GM19438 (cell line): ENCODE data around the gene IL7R.
"Not testable (repeated sequence)": the region's sequence is repeated elsewhere in the genome, so short reads cannot be mapped to it uniquely, and the experiment has no call there.

ENCODE experiments used
- ATAC-seq: cut with Tn5 transposase; IDR thresholded peaks from one replicate; pipeline ENCODE4 v1.9.1; 2021; ENCODE audit warnings: low read depth; ENCODE audit not compliant: unreplicated experiment

IL7R gene

DNA sequence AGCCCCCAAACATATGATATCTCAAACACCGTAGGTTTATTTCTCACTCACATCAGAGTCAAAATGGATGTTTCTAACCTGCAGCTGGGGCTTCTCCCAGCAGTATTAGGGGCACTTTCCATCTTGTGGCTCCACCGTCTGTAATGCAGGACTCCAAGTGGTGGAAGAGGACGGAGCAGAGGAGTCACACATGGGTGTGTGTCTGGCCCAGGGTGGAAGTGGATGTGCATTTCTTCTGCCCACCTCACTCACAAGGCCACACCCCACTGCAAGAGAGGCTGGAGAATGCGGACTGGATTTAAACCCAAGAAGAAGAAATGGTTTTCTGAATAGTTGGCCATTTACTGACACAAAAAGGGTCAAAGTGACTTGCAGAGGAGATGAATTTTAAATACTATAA is 13.9 kb downstream of the IL7R start:
- ATAC-seq = no peak

DNA sequence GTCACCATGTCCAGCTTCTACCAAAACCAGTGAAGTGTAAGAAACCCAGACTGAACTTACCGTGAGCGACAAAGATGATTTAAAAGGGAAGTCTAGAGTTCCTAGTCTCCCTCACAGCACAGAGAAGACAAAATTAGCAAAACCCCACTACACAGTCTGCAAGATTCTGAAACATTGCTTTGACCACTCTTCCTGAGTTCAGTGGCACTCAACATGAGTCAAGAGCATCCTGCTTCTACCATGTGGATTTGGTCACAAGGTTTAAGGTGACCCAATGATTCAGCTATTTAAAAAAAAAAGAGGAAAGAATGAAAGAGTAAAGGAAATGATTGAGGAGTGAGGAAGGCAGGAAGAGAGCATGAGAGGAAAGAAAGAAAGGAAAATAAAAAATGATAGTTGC is 19.8 kb downstream of the IL7R start:
- ATAC-seq = no peak

DNA sequence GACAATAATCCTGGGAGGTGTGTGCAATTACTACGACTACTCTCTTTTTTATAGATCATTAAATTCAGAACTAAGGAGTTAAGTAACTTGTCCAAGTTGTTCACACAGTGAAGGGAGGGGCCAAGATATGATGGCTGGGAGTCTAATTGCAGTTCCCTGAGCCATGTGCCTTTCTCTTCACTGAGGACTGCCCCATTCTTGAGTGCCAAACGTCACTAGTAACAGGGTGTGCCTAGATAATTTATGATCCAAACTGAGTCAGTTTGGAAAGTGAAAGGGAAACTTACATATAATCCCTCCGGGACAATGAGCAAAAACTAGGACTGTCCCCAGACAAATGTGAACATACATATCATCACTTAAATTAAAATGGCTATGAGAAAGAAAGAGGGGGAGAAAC is 20.2 kb downstream of the IL7R start:
- ATAC-seq = no peak

DNA sequence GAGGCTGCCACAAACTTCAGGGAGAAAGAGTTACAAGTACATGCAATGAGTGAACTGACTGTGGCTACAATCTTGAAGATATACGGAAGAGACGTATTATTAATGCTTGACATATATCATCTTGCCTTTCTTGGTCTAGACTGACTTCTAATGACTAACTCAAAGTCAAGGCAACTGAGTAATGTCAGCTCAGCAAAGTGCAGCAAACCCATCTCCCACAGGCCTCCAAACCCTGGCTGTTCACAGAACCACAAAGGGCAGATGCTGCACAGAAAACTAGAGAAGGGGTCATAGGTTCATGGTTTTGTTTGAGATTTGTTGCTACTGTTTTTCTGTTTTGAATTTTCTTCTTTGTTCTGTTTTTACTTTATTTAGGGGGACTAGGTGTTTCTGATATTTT is 21.0 kb downstream of the IL7R start:
- no peak for ATAC-seq

DNA sequence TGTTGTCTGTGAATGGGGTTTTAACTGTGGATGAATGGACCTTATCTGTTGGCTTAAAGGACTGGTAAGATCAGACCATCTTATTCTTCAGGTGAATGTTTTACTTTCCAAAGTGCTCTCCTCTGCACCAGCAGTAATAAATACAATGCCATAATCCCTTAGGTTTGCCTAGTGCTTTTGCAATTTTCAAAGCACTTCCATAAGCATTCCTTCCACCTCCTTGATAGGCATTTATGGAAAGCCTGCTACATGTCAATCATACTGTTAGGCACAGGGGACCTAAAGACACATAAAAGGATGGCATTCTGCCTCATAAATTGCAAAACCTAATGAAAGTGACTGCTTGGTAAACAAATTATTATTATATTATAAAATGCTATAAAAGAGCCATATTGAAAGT is 21.4 kb downstream of the IL7R start:
- ATAC-seq = no peak

DNA sequence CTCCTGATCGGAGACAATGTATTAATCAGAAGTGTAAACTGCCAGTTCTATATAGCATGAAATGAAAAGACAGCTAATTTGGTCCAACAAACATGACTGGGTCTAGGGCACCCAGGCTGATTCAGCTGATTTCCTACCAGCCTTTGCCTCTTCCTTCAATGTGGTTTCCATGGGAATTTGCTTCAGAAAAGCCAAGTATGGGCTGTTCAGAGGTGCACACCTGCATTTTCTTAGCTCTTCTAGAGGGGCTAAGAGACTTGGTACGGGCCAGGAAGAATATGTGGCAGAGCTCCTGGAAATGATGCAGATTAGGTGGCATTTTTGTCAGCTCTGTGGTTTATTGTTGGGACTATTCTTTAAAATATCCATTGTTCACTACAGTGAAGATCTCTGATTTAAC is 22.4 kb downstream of the IL7R start:
- no peak for ATAC-seq

DNA sequence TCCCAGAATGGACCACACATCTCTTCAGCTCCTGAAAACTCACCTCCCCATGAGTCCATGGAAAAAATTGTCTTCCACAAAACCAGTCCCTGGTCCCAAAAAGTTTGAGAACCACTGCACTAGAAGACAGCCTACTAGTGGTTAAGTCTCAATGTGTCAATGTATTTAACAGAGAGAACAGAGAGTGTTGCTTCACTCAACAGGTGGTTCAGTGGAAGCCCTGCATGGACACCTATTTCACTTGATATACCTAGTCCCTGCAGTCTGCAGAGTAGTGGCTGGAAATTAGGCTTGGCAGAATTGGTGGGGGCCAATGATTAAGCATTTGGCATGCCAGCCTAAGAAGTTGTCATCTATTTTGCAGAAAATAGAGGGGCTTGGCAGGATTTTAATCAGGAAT is 23.0 kb downstream of the IL7R start:
- ATAC-seq = no peak

DNA sequence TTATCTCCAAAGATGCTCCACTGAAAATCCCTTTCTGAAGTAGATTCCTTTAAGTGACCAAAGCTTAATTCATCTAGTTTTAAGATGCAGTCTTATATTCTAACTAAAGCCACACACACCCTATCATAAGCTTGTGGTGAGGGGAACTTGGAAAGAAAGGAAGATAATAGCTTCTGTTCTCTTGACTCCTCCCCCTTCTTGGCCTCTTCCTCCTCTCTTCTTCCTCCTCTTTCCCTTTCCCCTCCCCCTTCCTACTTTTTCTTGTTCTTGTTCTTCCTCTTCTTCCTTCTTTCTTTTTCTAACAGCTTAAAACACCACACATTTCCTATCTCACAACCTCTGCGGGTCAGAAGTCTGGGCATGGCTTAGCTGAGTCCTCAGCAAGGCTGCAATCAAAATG is 23.5 kb downstream of the IL7R start:
- ATAC-seq = no peak

DNA sequence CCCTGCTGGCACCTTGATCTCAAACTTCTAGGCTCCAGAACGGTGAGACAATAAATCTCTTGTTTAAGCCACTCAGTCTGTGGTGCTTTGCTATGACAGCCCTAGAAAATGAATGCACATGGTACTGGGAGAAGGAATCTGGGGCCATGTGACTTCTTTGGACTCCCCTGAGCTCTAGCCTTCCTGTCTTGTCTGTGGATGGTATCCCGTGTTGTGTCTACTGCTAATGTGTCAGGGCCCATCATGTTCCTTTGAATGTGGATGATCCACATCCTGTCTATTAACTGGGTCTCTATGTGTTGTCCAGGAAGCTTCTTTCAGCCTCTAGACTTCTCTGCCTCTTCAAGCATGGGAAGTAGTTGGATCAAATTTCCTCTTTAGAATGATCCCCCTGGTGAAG is 25.1 kb downstream of the IL7R start:
- ATAC-seq = no peak

DNA sequence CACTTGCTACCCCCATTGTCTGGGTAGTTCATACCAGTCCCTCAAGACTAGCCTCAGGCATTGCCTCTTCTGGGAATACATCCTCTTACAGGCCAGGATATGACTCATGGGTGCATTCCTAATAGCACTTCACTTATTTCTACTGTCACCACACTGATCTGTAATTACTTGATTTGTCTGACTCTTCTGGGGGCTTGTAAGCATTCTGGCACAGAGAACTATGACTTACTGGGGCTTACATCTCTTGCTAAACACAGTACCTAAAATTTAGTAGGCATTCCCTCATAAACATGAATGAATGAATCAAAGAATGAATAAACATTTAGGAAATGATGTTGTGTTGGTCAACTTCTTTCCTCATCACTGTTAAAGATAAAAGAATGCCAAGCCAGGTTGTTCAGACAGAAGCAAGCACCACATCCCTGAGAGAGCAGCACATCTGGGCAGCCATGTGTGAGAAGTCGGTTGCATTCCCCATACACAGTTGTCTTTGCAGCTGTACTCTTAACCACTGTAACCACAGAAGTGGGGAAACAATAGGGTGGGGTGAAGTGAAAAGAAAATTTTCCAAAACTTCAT is 27.6 kb downstream of the IL7R start:
- peak; percentile 62 for ATAC-seq

DNA sequence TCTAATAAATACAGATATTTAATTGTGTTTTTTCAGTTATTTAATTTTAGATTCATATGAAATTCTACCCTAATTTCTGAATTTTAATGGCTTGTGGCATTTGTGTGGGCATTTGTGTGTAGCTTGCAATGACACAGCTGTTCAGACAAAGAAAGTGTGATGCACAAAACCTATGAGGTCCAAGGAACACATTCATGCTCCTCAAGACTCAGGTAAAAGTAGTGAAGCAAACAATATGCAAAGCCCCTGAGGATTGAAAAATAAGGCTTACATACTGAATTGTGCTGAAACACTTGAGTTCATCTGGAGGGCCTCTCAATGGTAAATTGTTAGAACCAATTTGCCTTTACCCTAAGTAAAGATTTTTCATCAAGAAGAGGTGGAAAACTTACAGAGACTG is 28.1 kb downstream of the IL7R start:
- ATAC-seq = peak; percentile 18

DNA sequence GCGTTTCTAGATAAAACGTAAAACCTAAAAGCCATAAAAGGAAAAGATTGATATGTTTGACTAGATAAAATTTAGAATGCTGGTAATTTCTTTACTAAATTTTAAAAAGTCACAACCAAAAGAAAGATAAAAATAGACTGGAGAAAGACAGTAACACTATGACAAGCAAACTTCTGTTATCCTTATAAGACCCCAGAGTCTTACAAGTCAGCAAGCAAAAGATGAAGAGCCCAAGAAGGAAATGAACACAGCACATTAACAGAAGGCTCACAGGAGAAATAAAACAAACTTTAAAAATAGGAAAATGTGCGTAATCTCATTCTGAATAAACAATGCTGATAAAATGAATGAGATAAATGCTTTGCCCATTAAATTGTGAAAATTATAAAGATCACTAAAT is 29.7 kb downstream of the IL7R start:
- ATAC-seq = no peak

DNA sequence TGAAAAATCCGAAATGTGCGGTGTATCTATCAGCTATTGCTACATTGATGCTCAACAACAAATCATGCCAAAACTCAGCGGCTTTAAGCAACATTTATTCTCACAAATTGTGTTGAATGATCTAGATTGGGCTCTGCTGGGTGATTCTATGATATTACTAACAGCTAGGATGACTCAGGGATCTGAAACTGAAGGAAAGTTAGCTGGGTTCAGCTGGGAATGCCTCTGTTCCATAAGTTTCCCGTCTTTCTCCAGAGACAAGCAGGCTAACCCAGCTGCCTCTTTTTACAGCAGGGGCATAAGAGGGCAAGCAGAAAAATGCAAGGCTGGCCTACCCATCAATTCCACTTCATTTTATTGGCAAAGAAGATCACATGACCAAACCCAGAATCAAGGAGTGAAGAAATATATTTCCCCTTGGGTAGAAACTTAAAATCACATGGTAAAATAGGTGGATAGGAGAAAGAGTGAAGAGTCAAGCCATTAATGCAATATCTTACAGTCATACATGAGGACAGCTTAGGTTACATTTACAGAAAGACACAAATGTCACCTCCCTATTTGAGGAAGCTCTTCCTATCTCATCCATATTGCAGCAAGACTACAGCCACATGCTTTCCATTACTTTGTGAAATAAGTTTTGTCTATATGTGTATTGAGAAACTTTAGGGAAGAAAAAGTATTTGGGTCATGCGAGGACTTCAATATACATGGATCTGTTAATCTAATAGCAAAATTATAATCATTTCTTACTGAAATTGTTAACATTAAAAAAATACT is 30.8 kb downstream of the IL7R start:
- ATAC-seq = no peak

DNA sequence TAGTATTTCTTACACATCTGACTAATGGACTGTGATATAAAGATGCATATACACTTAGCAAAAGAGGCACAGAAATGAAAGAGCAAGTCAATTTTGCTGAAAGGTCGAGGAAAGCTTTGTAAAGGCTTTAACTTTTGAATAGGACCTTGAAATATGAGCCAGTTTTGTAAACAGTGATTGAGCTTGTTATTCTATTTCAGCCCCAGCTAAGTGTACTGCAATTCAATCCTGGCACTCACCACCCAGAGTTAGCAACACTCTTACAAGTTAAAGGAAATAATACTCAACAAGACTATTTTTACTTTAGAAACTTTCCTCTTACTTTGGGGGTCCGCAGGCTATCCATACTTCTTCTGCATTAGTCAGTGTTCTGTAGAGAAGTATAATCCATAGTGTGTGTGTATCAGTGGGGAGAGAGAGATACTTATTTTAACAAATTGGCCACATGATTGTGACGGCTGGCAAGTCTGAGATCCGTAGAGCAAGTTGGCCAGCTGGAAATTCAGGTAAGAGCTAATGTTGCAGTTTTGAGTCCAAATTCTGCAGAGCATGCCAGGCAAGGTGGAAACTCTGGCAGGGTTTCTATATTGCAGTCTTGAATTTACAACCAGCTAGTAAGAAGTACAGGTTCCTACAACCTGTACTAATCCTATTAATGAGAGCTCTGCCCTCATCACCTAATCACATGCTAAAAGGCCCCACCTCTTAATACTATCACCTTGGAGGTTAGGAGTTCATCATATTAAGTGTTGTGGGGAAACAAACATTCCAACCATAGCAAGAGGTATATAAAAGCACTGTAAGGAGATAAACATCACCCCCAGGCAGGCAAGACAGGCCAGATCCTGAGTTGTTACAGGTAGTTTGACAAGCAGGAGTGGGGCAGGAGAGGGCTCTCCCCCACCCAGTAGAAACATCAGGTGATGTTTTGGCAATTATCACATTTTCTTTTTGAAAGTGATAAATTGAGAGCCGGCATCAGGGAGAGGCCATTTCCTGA is 33.6 kb downstream of the IL7R start:
- no peak for ATAC-seq

DNA sequence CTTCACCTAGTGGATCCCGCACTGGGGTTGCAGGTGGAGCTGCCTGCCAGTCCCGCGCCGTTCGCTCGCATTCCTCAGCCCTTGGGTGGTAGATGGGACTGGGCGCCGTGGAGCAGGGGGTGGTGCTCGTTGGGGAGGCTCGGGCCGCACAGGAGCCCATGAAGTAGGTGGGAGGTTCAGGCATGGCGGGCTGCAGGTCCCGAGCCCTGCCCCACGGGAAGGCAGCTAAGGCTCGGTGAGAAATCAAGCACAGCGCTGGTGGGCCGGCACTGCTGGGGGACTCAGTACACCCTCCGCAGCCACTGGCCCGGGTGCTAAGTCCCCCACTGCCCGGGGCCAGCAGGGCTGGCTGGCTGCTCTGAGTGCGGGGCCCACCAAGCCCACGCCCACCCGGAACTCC is 36.1 kb downstream of the IL7R start:
- ATAC-seq = not testable (repeated sequence)

DNA sequence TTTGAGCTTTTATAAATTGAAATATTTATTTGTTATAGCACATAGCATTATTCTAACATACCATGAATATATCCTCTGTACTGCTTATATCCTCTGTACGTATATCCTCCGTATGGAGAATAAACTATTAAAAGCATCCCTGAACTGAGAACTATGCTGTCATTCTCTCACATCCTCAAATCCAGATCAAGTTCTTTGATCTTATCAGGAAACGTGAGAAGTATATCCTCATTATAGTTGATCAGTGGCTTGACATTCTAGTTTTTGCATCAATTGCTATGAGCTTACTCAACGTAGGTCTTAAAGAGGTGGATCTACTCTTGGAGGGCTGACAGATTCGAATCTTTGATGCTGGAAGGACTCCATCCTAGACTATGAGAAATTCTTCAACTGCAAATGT is 37.4 kb downstream of the IL7R start:
- ATAC-seq = no peak

DNA sequence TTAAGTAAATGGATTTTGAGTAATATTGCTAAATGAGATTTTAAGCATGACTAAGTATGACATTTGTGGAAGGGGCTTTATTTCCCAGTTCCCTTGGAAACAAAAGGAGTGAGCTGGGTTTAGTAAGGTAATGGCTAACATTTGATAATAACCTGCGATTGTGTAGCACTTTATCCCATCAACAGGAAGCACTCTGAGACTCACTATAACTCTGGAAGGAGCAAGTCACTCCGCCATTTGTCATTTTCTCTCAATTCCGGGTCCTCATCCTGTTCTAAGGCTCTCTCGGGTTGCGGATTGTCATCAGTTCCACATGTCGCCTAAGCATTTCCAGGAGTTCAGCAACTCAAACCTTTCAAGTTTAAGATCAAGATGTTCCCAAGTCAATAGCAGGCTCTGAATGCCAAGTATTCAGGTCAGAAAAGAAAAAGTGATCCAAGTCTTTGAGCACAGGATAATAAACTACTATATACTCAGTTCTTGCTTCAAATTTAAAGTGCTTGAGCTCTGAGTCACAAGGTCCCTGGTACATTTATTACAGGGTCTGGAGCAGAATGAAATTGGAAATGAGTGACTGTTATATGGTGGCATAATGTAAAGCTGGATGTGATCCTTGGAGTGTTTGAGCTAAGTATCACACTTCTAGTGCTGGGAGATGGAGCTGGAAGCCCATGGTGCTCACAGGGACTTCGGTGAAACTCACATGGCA is 42.4 kb downstream of the IL7R start:
- ATAC-seq = no peak

DNA sequence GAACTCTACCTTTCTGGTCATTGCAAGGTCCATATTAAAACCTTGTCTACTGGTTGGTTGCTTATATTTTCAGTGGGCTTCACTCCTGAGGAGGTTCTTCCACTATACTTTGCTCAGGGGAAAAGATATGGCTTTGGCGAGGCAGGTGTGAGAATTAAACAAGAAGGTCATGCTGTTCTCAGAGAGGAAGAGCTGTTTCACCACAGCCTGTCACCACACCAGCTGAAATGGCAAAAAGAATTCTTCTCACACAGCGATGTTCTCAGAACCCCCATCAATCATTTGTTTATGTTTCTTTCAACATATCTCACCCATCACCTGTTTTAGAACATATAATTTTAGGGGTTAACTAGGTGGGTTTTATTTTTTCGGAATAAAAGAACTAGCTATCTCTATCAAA is 43.1 kb downstream of the IL7R start:
- ATAC-seq = no peak

DNA sequence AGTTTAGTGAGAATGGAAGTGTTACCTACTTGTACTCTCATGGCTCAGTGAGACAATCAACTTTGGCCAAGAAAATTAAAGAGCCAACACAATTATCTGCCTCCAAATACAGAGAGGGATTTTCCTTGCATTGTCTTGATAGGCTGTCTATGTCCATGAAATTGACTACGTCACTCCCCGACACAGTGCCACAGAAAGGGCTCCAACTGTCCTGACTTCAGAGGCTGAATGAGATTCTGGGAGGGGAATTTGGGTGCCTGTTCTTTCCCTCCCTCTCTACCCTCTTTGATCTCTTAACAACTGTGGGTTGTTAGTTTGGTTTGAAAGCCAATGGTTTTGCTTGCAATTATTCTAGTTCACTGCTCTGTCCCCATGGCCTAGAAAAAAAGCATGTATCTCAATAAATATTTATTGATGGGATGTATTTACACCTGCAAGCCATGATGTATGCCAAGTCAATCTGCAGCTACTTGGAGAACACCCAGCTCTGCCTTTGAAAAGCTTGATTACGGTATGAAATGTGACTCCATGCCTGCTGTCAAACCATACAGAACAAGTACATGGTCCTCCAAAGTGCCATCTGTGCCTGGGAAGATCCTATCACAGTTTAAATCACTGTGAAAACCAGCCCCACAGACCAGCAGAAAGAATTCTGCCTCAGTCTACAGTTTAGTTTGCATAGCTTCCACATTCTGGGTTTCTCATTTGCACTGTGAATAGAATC is 44.4 kb downstream of the IL7R start:
- ATAC-seq = no peak

DNA sequence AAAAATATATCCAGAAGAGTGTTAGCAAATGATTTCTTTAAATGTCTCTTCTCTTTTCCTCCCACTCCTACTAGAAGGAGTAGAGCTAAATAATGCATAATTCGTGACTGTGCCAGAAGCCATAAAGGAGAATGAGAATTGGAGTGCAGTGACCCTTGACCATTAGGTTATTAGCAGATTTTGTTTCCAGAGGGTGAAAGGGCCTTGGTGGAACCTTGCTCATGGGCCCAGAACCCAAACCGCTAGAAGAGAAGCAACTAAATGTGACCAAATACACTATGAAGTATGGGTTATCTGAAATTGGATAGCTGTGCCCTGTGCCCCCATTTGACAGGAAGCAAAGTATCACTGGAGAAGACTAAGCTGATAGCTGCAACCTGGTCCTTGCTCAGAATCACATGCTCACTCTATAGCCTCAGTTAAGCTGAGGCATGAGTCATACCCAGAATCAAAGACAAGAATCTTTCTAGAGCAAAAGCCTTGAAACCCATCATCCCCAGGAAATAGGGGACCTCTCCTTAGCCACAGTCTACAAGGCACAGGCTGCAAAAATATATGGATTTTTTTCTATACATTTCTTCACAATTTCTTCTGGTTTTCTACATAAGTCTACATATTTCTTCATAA is 45.5 kb downstream of the IL7R start:
- no peak for ATAC-seq
